ENCODE results near the gene CREB3.

CREB3 gene

DNA sequence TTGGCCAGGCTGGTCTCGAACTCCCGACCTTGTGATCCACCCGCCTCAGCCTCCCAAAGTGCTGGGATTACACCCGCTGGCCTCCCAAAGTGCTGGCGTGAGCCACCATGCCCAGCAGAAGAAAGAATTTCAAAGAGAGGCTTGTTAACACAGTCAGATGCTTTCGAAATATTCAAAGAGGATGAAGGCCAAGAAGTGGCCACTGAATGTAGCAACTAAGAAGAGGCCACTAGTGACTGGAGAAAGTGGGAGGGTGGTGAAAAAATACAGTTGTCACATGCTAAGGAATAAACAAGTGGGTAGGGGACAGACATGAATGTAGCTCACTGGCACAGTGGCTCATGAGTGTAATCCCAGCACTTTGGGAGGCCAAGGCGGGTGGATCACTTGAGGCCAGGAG is 29.8 kb upstream of the CREB3 start:
- DNase-seq = no peak

DNA sequence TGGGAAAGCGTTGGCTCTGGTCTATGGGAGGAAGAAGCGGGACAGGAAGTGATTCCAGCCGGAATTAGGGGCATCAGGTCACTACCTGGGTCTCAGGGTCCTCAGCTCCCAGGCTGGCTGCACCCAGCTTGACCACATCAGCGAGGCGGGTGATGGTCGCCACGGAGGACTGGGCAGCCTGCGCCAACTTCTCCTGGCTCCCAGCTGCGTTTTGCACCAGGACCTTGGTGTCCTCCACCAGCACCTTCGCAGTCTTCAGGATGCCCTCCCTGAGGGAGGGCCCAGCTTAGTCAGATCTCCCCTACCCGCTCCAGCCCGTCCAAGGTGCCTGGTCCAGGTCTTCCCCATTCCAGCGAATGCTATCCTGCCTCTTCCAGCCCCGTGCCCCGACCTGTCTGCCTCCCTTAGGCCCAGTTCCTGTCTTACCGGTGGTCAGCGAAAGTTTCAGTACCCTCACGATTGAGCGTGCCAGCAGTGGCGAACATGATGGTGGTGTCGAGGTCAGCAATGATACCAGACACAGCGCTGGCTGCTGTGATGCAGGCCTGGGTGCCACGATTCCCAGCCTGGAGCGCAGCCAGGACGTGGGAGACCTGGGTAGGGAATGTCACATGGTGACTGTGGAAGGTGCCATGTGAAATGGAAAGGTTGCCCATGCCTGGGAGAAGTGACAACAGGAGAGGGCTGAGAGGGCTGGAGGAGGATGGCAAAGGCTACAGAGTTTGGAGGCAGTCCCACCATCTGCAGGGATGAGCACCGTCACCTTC is 28.4 kb upstream of the CREB3 start:
- DNase-seq = no peak

DNA sequence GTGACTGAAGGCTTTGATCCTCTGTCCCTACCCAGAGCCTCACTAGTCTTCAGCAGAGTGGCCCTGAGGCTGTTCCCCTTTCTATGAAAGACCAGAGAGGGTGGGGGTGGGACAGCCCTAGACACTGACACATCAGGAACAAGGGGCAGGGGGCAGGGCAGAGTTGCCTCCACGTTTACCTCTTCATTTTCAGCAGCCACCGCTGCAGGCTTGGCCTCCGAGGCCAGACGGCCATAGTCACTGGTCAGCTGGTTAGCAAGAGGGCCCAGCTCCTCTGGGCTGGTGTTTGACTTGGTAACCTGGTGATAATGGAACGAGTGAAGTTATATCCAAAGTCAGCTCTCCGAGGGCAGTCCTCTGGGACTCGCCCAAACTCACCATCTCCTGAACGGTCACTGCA is 27.1 kb upstream of the CREB3 start:
- no peak for DNase-seq

DNA sequence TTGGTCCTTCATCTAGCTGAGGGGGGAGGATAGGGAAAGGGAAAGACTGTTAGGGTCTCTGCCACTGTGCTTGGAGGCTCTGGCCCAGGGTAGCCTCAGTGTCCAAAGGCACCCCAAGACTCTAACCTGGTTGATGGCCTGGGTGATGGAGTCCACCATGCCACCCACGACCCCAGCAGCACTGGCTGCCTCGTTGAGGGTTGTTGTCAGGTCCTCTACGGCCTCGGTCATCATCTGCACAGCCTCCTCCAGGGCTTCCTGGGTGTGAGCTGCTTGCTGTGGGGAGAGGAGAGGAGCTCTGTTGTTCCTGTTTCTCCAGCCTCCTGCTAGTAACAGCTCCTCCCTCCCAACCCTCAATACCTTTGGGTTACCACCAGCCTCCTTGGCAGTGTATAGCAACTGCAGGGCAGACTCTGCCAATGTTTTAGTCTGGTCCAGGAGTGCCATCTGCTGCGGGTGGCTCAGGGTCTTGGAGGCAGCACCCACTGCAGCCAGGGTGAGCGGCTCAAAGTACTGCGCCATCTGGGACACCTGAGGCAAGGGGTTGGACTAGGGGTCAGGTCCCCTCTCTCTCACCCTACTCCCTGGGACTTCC is 26.5 kb upstream of the CREB3 start:
- DNase-seq = no peak

DNA sequence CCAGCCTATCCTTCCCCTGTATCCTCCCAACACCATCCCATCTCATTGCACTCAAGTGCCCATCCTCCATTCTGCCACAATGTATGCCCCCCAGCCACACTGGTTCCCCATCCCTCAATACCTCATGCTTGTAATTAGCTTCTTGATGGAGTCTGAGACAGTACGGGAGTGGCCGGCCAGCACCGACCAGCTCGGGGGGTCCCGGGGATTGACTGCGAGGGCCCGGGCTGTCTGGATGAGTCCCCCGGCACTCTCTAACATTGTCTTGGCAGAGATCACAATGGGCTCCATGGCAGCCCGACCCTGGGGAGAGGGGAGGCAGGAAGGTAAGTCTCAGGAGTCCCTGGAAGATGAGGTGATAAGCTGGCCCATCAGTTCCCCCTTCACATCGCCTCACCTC is 25.5 kb upstream of the CREB3 start:
- DNase-seq = no peak

DNA sequence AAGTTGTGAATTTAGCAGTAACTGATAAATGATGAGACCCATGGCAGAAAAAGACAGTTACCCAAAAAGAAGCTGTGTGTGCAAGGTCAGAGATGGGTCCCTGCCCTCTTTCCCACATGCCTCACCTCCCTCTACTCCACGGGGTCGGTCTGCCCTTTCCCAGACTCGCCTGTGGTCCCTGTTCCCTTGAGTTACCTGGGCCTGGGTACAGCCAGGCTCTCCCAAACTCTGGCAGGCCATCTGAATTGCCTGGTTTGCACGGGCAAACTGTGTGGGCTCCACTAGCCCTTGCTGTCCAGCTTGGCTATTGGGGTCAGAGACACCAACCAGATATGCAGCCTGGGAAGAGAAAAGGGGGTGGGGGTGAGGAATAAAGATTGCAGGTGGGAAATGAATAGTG is 24.3 kb upstream of the CREB3 start:
- no peak for DNase-seq

DNA sequence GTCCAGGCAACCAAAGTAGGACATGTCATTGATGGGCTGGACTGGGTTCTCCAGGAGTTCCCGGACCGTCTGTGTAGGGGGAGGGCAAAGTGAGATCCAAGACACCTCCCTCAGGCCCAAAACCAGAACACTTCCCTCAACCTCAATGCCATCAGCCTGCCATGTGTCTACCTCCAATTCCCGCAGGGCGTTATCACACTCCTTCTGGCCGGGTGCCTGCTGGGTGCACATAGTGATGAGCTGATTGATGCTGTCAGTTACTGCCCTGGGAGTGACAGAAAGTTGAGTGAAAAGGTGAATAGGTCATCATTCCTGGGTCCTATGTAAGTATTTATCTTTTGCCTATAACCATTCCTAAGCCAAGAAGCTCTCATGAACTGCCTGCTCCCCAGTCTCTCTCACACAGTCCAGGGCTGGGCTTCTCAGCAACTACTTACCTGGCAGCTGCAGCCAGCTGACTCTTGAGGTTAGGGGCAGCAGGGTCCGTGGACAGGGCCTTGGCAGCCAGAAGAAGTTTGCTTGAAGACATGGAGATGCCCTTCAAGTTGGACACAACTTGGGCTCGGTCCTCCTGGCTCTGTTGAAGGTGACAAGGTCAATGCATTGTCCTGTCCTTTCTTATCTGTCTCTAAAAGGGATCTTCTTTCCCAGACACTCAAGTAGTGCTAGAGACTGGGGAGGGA is 21.5 kb upstream of the CREB3 start:
- DNase-seq = no peak

DNA sequence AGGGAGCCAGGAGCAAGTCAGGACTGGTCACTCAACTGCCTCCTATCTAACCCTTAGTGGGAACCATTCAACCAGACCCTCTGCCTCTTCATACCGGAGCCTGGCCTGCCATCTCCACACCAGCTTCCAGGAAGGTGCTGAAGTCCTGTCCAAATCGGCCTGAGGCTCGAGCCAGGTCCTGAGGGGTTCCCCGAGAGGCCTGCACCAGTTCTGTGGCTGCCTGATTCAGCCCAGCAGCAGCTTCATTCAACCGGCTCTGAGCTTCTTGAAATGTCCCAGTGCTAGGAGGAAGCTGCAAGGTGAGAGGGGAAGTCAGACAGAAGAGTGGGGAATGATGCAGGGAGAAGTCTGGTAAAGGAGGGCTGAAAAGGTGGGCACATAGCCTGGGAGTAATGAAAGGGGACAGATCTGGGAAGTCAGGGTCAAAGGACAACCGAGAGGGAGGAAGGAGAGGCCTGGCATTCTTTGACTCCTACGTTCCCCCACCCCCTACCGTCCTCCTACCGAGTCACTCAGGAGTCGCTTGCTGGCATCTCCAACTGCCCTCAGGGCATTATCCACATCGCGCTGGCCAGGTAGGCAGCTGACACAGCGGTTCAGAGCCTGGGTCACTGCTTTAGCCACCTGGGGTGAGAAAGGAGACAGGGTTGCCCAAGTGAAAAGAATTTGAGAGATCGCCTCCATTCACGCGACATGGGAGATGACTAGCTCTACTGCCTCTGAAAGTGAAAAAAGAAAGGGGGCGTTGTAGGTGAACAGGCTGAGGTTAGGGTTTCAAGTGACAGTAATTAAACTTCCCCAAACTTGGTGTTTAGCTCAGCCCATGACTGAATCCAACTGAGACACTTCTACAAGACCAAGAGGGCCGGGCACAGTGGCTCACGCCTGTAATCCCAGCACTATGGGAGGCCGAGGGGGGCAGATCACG is 20.7 kb upstream of the CREB3 start:
- DNase-seq = no peak

DNA sequence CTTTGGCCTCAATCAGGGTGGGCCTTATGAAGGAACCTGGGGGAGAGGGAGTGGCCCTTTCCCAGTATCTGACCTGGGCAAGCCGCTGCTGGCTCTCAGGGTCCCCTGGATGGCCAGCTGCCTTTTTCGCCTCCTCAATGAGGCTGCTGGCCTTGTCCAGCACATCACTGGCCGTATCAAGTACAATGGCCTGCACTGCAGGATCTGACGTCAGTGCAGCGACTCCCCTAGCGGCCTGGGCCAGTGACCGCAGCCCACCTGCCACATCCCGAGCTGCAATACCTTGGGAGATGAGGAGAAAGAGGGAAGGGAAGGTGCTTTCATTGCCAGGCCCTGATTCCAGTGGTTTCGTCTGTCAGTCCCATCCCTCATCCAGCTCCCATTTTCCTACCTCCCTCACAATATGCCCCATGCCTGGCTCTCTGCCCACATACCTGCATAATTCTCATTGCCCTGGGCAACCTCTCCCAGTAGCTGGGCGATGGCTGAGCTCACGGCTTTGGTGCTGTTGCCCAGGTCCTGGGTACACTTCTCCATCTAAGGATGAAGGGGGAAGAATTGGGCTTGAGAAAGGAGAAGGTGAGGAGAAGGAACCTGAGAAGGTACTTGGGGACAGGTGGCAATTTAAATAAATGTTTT is 19.6 kb upstream of the CREB3 start:
- DNase-seq = no peak

DNA sequence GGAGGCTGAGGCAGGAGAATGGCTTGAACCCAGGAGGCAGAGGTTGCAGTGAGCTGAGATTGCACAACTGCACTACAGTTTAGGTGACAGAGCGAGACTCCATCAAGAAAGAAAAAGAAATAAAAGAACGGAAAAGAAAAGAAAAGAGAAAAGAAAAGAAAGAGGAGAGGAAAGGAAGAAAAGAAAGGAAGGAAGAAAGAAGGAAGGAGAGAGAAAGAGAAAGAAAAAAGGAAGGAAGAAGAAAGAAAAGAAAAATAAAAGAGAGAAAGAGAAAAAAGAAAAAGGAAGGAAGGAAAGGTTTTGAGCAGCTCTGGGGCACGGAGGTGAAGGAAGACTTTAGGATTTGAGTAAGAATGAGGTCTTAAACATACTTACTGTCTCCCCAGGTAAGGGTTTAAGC is 18.9 kb upstream of the CREB3 start:
- DNase-seq = no peak

DNA sequence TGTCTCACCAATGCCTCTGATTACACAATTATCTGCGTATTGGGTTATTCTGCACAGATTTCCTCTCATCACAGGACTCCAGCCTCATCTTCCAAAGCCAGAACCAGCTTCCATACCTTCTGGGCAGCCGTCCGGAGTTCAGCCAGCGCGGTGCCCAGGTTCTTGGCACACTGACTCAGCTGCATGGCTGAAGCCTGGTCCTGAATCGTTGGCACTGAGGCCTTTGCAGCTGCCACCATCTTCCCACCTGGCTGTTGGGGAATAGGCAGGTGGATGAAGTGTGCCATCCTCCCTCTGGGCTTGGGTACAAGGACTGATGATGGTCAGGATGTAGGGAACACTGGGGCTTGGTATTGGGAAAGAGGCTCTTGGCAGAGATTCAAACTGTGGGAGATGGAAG is 18.3 kb upstream of the CREB3 start:
- DNase-seq = no peak

DNA sequence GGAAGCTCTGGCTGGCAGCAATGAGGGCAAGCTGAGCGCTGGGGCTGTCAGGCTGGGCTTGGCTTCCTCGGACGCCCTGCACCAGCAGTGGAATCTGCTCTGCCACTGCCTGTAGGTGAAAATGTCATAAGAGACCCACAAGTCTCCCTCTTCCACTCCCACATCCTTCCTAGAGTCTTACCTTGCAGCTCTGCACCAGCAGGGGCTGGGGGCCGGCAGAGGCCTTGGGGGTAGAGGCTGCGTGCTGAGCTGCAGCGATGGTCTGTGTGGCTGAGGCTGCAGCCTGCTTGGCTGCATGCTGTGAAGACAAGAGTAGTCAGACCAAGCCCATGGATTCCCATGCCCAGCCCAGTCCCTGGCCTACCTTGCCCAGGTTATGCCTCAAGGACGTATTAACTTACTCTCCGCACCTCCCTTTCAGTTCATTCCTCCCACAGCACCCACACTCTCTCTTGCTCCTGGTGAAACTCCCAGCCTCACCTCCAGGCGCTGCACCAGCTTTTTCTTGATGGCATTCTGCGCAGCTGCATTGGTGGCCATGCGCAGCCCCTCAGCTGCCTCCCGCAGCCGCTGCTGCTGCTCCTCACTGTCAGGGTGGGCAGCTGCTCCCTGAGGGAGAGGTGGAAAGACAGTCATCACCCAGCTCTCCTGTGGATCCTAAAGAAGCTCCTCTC is 17.8 kb upstream of the CREB3 start:
- no peak for DNase-seq

DNA sequence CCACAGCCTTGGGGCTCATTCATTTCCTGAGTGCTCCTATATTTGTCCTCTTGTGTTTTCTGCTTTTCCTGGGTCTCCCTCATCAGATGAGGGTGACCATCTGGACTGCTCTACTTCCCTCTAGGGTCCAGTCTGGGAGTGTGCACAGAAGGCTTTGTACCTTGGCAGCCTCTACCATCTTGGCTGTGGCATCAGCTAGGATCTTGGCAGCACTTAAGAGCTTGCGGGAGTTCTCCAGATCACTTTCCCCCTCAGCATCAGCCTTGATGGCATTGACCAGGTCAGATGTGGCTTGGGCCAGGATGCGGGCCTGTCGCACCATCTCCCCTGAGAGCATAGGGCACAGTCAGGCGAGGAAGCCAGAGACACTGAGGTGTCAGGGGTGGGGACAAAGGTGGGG is 16.2 kb upstream of the CREB3 start:
- DNase-seq = no peak

DNA sequence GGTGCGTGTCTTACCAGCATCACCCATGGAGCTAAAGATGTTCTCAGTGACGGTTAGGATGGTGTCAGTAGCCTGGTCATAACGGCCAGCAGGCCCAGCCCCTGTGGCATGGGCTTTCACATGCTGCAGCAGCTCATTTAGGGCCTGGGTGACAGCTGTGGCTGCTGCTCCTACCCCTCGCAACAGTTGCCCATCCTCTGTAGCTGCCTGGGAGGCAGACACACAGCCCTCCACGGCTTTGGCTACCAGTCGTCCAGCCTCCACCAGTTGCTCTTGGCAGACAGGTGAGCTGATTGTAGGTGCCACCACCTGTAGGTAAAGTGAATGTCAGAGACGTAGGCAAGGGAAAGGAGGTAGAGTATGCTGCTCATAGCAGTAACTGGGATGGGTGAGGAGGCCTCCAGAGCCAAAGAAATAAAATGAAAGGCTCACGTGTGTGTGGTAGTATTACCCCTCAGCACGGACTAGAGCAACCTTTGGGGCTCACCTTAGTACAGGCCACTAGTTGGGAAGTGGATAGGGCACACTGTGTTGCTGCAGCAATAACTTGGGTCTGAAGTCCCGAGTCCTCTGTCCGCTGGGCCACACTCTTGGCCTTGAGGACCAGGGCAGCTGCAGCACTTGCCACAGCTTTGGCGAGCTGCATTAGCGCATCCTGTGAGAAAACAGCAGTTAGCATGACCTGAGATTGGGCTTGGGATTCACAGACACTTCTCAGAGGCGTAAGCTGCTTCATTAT is 15.2 kb upstream of the CREB3 start:
- no peak for DNase-seq

DNA sequence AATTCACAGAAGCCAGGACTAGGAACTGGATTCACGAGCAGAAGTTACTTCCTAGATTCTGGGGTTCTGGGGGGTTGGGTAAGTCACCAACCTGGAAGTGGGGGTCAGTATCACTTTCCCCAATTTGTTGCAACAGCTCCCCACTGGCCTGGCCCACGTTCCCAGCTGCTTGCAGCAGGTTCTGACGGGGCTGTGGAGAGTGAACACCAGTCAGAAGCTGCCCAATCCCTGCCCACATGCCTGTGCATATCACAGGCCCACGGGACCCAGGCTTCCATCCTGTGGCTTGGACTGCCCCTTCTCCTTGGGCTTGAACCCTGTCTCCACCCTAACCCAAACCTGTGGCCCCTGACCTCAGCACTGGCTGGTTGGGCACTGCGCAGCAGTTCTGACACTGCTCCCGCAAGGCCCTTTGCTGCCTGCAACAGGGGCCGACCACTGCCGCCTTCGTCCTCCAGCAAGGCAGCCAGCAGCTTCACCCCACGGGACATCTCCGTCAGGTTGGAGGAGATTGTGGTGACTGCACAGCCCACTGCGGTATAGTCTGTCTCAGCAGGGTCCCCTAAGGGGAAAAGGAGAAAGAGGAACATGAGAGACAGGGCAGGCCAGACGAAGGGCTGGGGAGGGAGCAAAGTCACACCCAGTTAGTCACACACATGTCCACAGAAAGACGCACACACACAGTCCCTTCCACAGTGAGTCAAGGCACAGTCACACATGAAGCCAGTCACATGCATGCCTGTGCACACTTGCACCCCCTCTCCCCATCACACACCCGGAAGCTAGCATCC is 13.6 kb upstream of the CREB3 start:
- no peak for DNase-seq

DNA sequence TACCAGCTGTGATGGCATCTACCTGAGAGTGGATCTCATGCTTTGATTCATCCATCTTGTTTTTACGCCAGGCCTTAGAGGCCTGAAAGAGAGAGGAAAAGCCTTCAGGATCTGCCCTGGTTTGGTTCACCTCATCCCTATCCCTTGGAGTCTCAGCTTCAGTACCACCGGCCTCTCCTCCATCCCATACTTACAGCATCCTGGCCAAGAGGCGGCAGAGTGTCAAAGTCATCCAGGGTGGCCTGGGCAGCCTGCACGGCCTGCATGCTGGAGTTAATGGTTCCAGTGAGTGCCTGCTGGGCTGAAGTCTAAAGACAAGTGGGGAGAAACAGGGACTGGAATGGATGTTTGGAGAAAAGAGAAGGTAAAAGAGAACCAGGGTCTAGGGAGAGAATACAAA is 12.9 kb upstream of the CREB3 start:
- DNase-seq = no peak

DNA sequence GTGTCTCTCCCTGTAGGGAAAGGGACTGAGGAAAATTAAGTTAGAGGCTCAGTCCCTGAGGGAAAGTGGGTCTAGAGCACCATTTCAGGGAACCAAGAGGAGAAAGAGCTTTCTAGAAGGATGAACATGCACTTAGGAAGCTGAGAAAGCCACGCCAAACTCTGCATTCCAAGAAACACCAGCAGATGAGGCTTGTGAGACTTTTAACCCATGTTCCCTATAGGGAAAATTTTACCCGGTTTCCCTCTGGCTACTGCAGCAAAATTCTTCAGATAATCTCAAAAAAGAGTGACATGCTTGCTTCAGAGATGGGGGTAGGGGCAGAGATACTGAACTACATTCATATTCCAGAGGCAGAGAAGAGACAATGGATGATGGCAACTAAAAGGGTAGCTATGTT is 9.0 kb upstream of the CREB3 start:
- no peak for DNase-seq

DNA sequence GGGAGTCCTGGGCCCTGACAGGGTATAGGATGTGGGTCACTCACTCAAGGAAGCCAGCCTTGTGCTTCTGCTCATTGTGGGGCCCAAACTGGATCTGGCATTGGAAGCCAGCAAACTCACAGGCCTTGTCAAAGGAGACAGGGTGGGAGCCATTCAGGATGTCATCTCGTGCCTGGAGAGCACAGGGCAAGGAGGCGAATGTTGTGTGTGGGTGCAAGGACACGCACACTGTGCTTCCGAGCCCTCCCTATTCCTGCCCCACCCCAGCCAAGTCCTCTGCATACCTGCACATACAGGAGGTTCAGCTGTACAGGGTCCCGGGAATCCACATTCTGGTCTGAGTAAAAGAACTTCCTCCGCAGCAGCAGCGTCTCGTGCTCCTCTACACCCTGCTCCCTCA is 8.6 kb upstream of the CREB3 start:
- no peak for DNase-seq

DNA sequence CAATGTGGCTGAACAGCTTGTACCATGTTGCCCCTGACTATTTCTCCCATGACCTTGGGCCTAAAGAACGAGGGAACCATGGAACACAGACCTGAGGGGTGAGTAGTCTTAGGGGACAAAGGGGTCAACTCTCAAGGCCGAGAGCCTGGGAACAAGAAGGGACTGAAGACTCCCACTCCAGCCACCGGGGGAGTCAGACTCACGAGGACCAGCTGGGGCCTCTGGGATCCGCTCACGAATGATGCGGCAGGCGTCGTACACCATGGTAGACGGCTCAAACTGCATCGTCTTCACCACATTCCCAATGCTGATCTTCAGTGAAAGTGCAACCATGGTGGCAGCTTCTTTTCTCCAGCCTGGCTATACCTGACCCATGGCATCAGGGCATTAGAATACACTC is 7.1 kb upstream of the CREB3 start:
- DNase-seq = no peak

DNA sequence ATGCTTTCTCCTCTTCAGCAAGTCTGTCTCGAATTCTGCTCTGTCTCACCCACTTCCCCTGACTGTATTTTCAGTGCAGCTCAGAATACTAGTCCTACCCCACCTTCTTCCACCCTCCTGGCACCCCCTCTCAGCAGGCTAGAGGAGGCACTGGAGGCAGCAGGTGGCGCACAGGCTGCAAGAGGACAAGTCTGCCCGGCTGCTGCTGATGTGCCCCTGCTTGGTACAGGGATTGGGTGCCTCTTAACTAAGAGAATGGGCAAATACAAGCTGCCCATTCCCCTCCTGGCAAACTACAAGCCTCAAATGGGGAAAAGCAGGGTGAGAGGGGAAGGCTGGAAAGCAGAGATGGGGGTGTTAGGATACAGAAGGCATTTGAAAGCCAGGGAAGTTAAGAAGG is 5.5 kb upstream of the CREB3 start:
- DNase-seq = no peak

DNA sequence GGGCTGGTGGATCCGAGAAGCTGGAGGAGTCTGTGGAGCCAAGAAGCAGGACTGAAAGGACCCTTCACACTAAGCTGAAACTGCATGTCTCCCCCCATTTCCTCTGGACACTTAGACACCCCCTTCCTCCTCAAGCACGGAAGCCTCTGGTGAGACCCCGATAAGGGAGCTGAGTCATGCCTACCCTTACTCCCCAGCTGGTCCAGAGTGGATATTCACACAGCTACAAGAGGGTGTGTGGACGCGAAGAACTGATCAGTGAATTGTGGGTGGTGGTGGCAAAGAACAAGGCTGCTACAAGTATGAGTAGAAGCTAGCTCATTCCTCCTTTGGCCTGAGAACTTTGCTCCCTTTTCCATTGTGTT is 4.8 kb upstream of the CREB3 start:
- DNase-seq = no peak
